Caco-2 (cell line): ENCODE results near the gene KRT13. TPM values are rescaled to one million over a fixed set of nuclear protein-coding genes. Genes with fewer than 3 reads are reported as not detected.
A peak's percentile ranks its signal among the peaks of the same experiment; 100 is the strongest.

ENCODE experiments used
- BruUV-seq: library from RNA; stranded (reverse); fragments of 400-500 nt; replicated peaks from 2 replicates; lab custom pipeline; 2021; lab: Mats Ljungman, UMichigan
- CTCF ChIA-PET: fragments of 300-600 bp; sonication (Branson Sonifier 250); formaldehyde crosslinking; loops from one replicate; lab custom pipeline; 2022; ENCODE audit warnings: antibody characterized with exemption; lab: Charles Lee
- POLR2A ChIA-PET: fragments of 300-600 bp; sonication (Branson Sonifier 250); formaldehyde crosslinking; loops from one replicate; lab custom pipeline; 2022; ENCODE audit warnings: antibody characterized with exemption; lab: Charles Lee
- DNase-seq, 2 experiments: peaks; one replicate each; pipeline versions ENCODE4 v3.0.0 to v3.0.0-alpha.2; 2020 to 2022
- H3K27me3 ChIP-seq: replicated peaks from 2 replicates; pipeline ENCODE4 v1.6.0; 2011; ENCODE audit warnings: low read length; ENCODE audit not compliant: control insufficient read depth, insufficient read depth
- H3K36me3 ChIP-seq: 2 replicates; pipeline ENCODE4 v1.5.1; 2011; ENCODE audit warnings: low read length; ENCODE audit not compliant: control insufficient read depth, insufficient read depth
- H3K4me1 ChIP-seq: fragments of 250-450 bp; sonication (Bioruptor Pico); 2 replicates; pipeline ENCODE4 v1.5.1; 2020; ENCODE audit warnings: mild to moderate bottlenecking
- H3K4me3 ChIP-seq: 2 replicates; pipeline ENCODE4 v1.5.1; 2011; ENCODE audit warnings: low read depth, mild to moderate bottlenecking, control low read depth, low read length
- H3K9me3 ChIP-seq: fragments of 250-450 bp; sonication (Bioruptor Pico); 2 replicates; pipeline ENCODE4 v1.5.1; 2020; ENCODE audit warnings: mild to moderate bottlenecking, moderate library complexity
- H3K27ac Mint-ChIP-seq: one replicate; pipeline ENCODE4 v1.8.0; 2022; ENCODE audit warnings: mixed read lengths; ENCODE audit not compliant: unreplicated experiment
- H3K27me3 Mint-ChIP-seq: one replicate; pipeline ENCODE4 v1.8.0; 2022; ENCODE audit warnings: mixed read lengths; ENCODE audit not compliant: insufficient read depth, unreplicated experiment
- H3K36me3 Mint-ChIP-seq: one replicate; pipeline ENCODE4 v1.8.0; 2022; ENCODE audit warnings: mild to moderate bottlenecking, mixed read lengths; ENCODE audit not compliant: insufficient read depth, unreplicated experiment
- H3K4me1 Mint-ChIP-seq: one replicate; pipeline ENCODE4 v1.8.0; 2022; ENCODE audit warnings: low read depth, mixed read lengths; ENCODE audit not compliant: unreplicated experiment
- H3K4me3 Mint-ChIP-seq: one replicate; pipeline ENCODE4 v1.8.0; 2022; ENCODE audit warnings: mild to moderate bottlenecking, moderate library complexity, mixed read lengths; ENCODE audit not compliant: unreplicated experiment
- H3K9me3 Mint-ChIP-seq: one replicate; pipeline ENCODE4 v1.8.0; 2022; ENCODE audit warnings: mixed read lengths; ENCODE audit not compliant: unreplicated experiment
- intact Hi-C: fragments of 100-400 bp; cut with micrococcal nuclease; formaldehyde crosslinking; loops from one replicate; pipeline ENCODE4 v1.10.0; 2022; ENCODE audit not compliant: unreplicated experiment
- total RNA-seq: library from RNA; stranded (reverse); gene quantifications from 2 replicates; pipeline ENCODE4 v1.2.3, GENCODE V29; 2022
- TF ChIP-seq, protein P1 (sequence below), 2 experiments: fragments of 200-600 bp in 1 of 2; IDR thresholded peaks; 1 replicate in 1 of 2; 2 replicates in 1 of 2; pipeline versions ENCODE4 v1.5.1 to v1.8.0; 2011 to 2022; ENCODE audit warnings: antibody characterized with exemption in 1 of 2, control low read depth in 1 of 2, inconsistent platforms in 1 of 2, low read depth in 1 of 2, low read length in 1 of 2, mild to moderate bottlenecking in 1 of 2, moderate library complexity in 1 of 2; ENCODE audit not compliant: insufficient read depth in 1 of 2, severe bottlenecking in 1 of 2, unreplicated experiment in 1 of 2

KRT13 gene
- total RNA-seq, 1 experiment from 2014 or later = not detected

DNA sequence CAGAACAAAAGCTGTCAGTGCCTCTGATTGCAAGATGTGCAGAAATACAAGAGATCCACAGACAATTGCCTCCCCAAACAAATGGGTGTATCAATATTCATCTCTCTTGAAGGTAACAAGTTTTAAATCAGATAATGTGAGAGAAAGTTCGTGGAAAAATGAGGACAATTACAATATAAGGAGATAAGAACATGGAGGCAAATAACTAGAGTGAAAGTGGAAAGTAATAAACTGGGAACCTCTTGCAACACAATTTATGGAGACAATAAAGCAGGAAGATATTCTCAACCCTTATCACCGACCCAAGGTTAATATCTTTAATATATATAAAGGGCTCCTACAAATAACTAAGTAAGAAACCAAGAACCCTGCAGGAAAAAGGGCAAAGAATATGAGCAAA lies 36.9 kb upstream of the KRT13 start:
- Mint-ChIP-seq H3K9me3 (peaks cover 14% of the 10 kb centered on the region), H3K4me1 (peaks cover 64% of the 10 kb centered on the region), H3K27me3 (no peaks in the 10 kb centered on the region), H3K36me3 (peaks cover 9% of the 10 kb centered on the region), H3K4me3 (no peak overlapping the region), H3K27ac (no peak overlapping the region)
- intact Hi-C loops = no loop called here
- Histone ChIP-seq H3K4me3 (no peak overlapping the region), H3K9me3 (no peaks in the 10 kb centered on the region), H3K27me3 (no peaks in the 10 kb centered on the region), H3K36me3 (no peaks in the 10 kb centered on the region), H3K4me1 (peaks cover 72% of the 10 kb centered on the region)
- DNase-seq = no peak
- ChIA-PET POLR2A (interaction anchor here (1.4 kb wide), 1 partner anchor 12 kb away, joined by 3 read pairs; no protein-coding TSS in a partner anchor), CTCF (interaction anchor here (1.8 kb wide), 1 partner anchor 121 kb away, joined by 7 read pairs; no protein-coding TSS in a partner anchor)
- TF ChIP-seq, protein P1, sequence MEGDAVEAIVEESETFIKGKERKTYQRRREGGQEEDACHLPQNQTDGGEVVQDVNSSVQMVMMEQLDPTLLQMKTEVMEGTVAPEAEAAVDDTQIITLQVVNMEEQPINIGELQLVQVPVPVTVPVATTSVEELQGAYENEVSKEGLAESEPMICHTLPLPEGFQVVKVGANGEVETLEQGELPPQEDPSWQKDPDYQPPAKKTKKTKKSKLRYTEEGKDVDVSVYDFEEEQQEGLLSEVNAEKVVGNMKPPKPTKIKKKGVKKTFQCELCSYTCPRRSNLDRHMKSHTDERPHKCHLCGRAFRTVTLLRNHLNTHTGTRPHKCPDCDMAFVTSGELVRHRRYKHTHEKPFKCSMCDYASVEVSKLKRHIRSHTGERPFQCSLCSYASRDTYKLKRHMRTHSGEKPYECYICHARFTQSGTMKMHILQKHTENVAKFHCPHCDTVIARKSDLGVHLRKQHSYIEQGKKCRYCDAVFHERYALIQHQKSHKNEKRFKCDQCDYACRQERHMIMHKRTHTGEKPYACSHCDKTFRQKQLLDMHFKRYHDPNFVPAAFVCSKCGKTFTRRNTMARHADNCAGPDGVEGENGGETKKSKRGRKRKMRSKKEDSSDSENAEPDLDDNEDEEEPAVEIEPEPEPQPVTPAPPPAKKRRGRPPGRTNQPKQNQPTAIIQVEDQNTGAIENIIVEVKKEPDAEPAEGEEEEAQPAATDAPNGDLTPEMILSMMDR (IDR thresholded peaks at IDR 0.05; ENCODE audit: insufficient read depth in 1 of 2, low read depth in 1 of 2, low read length in 1 of 2, severe bottlenecking in 1 of 2, unreplicated experiment in 1 of 2) = no peak
- BruUV-seq = no TSS peak

DNA sequence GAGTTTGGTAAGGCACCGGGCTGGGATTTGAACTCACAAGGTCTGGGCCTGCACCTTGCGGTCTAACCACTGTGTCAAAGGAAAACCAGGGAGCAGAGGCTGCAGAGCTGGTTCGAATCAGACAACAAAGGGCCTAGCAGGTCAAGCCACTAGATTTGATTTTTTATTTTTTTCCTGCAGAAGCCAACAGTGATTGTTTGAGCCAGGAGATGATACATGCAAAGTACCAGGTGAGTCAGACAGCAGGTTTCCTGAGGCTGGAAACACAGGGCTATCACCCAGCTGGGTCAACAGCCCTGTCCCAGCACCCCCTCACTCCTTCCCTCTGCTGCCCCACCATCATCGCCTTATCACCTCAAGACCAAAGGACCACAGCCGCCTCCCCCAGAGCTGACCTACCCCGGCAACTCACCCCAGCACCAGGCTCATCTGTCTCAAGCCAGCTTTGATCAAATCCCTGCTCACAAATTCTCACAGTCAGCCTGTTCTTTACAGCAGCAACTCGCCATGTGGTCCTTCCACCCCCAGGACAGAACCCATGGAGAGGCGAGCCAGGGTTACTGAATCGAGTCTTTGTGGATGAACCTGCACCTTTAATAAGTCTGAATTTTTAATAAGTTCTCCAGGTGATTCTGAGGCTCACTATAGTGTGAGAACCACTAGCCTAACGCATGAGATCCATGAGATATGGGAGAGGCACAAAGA lies 35.7 kb upstream of the KRT13 start:
- CTCF ChIA-PET = interaction anchor here (0.5 to 1.8 kb wide), 6 partner anchors 8 to 124 kb away, joined by 3 to 7 read pairs (median 4); partner anchors contain the start of gene KRT19
- H3K4me1 Mint-ChIP-seq = peaks cover 69% of the 10 kb centered on the region
- intact Hi-C loops = no loop called here

More for the DNA sequence above, 35.7 kb upstream of the KRT13 start:
- POLR2A ChIA-PET = interaction anchor here (1.4 to 1.6 kb wide), 2 partner anchors 11 to 13 kb away, joined by 3 to 8 read pairs; partner anchors contain the start of gene KRT19
- H3K9me3 ChIP-seq = no peaks in the 10 kb centered on the region
- Mint-ChIP-seq H3K9me3 (peaks cover under 1% of the 10 kb centered on the region), H3K36me3 (peaks cover 11% of the 10 kb centered on the region), H3K27ac (peak overlapping the region; percentile 67), H3K27me3 (no peaks in the 10 kb centered on the region), H3K4me3 (no peak overlapping the region)
- BruUV-seq = no TSS peak
- H3K36me3 ChIP-seq = no peaks in the 10 kb centered on the region
- H3K4me1 ChIP-seq = peaks cover 82% of the 10 kb centered on the region
- DNase-seq = peak in 1 of 2 experiments; percentile 47
- TF ChIP-seq, protein P1 (IDR thresholded peaks at IDR 0.05; ENCODE audit: insufficient read depth in 1 of 2, low read depth in 1 of 2, low read length in 1 of 2, severe bottlenecking in 1 of 2, unreplicated experiment in 1 of 2) = no peak
- H3K4me3 ChIP-seq = no peak overlapping the region
- H3K27me3 ChIP-seq = no peaks in the 10 kb centered on the region
